GM19043 (cell line): ENCODE measurements around the gene USB1.

ENCODE experiments used
- ATAC-seq: cut with Tn5 transposase; IDR thresholded peaks from one replicate; pipeline ENCODE4 v1.9.1; 2021; ENCODE audit warnings: low read depth; ENCODE audit not compliant: unreplicated experiment

Gene USB1

DNA sequence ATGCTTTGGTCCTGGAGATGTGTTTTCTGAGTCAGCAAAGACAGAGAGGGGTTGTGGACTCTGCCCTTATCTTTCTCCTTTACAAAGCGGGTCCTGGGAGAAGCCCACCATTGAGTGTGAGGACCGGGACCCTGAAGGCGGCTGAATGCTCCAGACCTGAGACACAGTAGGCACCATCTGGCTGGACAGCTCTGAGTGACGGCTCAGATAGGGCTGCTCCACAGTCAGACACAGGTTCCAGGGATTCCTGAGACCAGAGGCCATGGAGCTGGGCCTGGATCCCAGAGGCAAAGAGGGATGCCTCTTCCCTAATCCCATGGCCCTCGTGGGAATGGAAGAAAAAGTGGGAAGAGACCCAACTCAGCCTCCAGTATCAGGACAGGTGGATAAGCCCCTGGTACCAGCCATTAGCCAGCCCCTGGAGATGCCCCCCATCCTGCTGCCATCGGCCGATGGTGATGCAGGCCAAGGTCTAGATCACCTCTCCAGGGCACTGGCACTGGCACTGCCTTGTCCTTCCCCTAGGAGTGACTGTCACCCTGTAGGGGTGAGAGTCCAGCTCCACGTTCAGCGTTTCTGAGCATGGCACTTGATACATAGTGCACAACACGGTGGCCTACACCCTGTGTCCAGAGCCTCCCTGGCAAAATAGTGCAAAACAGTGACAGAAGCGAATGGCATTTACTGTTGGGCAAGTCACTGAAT is 29.1 kb downstream of the USB1 start:
- ATAC-seq = no peak

GRCh38 chr16:58031016-58031800 is 30.0 kb downstream of the USB1 start:
- no peak for ATAC-seq

DNA sequence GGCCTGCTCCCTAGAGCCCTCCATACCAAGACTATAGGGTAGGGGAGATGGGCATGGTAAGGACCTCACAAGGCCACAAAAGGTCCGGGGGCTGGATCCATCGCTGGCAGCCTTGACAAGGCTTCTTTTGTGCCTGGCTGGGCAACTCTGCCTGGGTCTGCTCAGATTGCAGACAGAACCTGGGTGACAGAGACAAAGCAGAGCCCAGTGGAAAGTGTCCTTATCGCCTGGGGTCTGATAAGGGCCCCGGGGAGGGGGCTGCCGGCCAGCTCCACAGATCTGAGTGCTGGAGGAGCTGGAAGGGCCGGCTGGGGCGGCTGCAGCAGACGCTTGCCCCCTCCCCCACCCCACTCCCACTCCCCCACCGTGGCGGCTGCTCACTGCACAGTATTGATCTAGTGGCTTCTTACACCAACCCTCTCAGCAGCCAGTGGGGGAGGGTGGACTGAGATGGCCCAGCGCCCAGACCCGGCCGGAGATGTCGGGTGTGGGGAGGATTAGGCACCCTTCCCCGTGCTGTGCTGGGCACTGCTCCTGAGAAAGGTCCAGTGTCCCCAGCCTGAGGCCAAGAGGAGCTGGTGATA is 31.6 kb downstream of the USB1 start:
- no peak for ATAC-seq

GRCh38 chr16:58034128-58034685 is 33.0 kb downstream of the USB1 start:
- ATAC-seq = no peak

GRCh38 chr16:58034774-58035173 is 33.6 kb downstream of the USB1 start:
- no peak for ATAC-seq

- no peak for ATAC-seq
These were observed 34.4 kb downstream of the USB1 start for GRCh38 chr16:58035356-58036170.

- no peak for ATAC-seq
These were observed 35.7 kb downstream of the USB1 start for GRCh38 chr16:58036943-58037342.

GRCh38 chr16:58037365-58038057 is 36.3 kb downstream of the USB1 start:
- no peak for ATAC-seq

GRCh38 chr16:58038219-58038641 is 37.0 kb downstream of the USB1 start:
- ATAC-seq = no peak

DNA sequence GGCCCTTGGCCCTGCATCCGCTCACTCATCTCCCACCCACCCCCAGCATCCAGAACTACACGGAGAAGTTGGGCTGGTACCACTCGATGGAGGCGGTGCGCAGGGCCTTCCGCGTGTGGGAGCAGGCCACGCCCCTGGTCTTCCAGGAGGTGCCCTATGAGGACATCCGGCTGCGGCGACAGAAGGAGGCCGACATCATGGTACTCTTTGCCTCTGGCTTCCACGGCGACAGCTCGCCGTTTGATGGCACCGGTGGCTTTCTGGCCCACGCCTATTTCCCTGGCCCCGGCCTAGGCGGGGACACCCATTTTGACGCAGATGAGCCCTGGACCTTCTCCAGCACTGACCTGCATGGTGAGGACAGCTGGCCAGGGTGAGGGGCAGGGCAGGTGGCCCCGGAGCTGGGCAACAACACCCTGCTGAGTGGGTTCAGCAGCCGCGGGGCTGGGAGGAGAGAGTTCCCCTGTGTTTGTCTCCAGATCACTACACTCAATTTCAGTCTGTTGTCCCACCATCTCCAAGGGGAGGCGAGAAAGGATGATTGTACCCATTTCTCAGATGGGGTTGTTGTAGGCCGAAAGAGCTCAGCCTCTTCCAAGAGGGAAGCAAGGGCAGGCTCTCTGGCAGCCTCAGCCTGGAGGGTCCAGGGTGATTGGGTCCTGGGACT is 38.8 kb downstream of the USB1 start:
- ATAC-seq = no peak

DNA sequence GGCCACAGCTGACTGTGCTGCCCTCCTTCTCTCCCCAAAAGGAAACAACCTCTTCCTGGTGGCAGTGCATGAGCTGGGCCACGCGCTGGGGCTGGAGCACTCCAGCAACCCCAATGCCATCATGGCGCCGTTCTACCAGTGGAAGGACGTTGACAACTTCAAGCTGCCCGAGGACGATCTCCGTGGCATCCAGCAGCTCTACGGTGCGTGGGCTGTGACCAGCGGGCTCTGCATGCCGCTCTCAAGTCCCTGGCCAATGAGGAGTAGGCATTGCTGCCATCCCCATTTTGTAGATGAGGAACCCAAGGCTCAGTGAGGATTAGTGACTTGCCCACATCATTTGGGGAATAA is 39.3 kb downstream of the USB1 start:
- no peak for ATAC-seq

DNA sequence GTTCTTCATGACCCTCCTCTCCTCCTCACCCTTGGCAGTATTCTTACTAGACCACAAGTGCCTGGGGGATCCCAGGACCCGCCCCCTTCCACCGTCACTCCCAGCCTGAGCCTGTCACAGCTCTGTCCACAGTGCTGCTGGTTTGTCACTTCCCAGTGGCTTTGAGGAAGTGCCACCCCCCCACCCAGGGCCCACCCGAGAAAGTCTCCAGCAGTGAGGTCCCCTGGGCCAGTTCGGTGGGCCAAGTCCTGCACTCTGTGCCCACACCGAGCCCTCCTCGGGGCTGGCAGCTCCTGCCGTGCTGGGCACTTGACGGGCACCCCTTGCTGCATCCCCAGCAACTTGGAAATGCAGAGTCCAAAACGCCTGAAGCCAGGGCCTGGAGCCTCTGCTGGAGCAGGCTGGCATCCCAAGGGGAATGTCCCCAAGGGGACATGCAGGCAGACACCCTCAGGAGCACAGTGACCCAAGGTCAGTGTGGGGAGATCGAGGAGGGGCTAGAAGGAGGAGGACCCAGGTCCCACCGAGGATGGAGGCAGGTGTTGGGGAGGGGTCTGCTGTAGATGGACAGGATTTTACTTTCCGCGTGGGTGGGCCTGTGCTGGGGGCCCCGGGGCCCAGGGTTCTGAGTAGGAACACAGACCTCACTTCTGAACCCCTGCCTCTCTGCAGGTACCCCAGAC is 39.9 kb downstream of the USB1 start:
- no peak for ATAC-seq

DNA sequence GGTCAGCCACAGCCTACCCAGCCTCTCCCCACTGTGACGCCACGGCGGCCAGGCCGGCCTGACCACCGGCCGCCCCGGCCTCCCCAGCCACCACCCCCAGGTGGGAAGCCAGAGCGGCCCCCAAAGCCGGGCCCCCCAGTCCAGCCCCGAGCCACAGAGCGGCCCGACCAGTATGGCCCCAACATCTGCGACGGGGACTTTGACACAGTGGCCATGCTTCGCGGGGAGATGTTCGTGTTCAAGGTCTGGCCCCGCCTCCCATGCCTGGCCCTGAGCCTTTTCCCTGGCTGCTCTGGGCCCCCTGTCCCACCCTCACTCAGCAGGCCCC is 40.4 kb downstream of the USB1 start:
- ATAC-seq = no peak

DNA sequence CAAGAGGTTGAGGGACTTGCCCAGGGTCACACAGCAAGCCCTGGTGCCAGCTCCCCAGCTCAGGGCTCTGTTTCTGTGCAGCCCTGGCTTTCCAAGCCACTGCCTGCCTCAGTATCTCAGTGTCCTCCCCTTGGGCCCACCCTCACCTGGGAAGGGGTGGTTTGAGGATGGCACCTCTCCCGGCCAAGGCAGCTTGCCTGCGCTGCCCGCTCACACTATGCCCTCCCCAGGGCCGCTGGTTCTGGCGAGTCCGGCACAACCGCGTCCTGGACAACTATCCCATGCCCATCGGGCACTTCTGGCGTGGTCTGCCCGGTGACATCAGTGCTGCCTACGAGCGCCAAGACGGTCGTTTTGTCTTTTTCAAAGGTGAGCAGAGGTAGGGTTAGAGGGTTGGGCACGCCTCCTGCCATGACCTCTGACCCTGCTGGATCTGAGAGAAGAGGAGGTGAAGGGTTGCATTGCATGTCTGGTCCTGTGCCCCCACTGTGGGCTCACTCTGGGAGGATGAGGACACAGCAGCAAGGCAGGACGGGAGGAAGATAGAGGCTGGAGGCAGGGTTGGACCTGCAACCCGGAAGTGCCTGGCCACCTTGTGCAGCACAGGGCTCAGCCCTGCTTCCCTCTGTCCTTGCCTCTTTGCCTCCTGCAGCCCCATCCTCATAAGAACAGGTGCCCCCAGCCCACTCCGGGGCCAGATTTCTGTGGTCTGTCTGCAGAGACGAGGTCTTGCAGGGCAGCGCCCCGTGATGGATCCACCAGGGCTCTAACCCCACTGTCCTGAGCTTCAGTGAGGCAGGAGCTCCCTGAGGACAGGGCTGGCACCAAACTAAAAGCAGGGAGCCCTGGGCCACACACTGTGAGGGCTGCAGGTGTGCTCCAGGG is 41.0 kb downstream of the USB1 start:
- ATAC-seq = no peak

DNA sequence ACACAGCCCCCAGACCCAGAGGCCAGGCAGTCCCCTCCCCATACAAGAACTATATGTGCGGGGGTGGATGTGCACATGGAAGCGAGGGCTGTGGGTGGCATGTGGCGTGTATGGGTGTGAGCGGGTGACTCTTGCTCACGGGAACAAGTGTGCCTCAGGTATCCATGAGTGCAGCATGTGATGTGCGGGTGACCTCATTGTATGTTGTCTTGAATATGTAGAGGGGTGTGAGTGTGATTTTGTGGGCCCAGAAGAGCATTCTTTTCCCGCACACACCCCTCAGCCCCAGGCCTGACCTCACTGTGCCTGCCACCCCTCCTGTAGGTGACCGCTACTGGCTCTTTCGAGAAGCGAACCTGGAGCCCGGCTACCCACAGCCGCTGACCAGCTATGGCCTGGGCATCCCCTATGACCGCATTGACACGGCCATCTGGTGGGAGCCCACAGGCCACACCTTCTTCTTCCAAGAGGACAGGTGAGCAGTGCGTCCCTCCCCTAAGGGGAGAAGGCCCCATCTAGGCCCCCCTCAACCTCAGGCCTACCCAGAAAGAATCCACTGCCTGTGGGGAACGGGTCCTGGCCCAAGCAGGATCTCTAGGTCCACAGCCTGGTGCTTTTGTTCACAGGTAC is 41.8 kb downstream of the USB1 start:
- no peak for ATAC-seq

DNA sequence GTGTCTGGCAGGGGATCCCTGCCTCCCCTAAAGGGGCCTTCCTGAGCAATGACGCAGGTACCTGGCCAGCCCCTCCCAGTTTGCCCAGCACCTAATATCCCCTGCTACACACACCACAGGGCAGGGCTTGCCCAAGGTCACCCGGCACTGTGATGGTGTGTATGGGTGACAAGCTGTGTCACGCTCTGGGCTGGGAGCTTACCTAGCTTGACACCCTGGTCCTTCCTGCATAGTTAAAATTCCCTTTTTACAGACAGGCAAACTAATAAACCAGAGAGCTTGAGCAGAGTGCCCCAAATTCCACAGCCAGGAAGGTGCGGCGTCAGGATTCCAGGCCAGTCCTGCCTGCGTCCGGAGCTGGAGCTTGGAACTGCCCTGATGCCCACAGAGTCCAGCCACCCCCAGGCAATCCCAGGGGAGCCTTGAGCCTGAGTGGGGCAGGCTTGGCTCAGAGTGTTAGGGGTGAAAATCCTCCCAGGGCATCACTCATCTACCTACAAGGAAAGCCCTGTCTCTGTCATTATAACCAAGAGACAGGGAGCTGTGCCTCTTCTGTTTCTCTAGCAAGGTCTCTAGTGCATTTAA is 42.5 kb downstream of the USB1 start:
- no peak for ATAC-seq

DNA sequence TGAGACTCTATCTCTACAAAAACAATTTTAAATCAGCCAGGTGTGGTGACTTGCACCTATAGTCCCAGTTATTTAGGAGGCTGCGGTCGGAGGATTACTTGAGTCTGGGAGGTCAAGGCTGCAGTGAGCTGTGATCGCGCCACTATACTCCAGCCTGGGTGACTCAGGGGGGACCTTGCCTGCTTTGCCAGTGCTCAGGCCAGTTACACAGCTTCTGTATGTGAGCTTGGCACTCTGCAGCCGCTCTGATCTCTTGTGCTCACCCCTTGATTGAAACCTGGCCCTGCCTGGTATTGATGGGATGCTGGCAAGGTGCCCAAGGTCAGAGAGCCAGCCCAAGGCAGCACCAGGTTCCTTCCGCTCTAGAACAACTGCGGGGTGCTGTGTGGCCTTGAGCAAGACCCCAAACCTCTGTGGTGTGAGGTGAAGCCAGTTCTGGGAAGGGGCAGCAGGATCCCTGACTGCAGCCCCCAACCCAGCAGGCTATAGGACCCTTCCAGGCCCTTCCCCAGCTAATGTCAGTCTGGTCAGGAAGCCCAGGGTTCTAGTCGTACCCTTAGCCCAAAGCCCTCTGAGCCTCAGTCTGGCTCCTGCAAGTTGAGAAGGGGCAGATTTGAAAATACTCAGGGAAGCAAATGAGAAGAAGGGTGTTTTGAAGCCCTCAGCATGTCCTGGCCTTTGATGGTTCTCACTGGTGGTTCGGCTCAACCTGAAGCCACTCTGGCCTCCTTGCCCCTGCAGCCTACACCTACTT is 43.2 kb downstream of the USB1 start:
- ATAC-seq = no peak
